Daoy (cell line): ENCODE measurements around the gene NECTIN1. TPM values are rescaled to one million over a fixed set of nuclear protein-coding genes. Genes with fewer than 3 reads are reported as not detected.
A peak's percentile ranks its signal among the peaks of the same experiment; 100 is the strongest.

Experiments
- DNase-seq: peaks from one replicate; pipeline ENCODE4 v3.0.0-alpha.2; 2015; ENCODE audit warnings: low read depth
- total RNA-seq: library from RNA; depleted of rRNA; stranded (reverse); fragments of >200 nt; shearing (Covaris generic); gene quantifications from 2 replicates; pipeline ENCODE4 v1.2.3, GENCODE V29; 2014

The NECTIN1 gene
- total RNA-seq, 1 experiment from 2014 or later = 4.1 TPM

GRCh38 chr11:119712459-119713358 lies 16.3 kb downstream of the NECTIN1 start:
- DNase-seq = no peak

GRCh38 chr11:119712006-119712405 lies 17.0 kb downstream of the NECTIN1 start:
- no peak for DNase-seq

- no peak for DNase-seq
Observed at GRCh38 chr11:119711476-119711875, 17.5 kb downstream of the NECTIN1 start.

- no peak for DNase-seq
Observed at GRCh38 chr11:119710417-119710816, 18.6 kb downstream of the NECTIN1 start.

GRCh38 chr11:119709638-119710346 lies 19.2 kb downstream of the NECTIN1 start:
- peak; percentile 32 for DNase-seq

GRCh38 chr11:119709171-119709570 lies 19.8 kb downstream of the NECTIN1 start:
- no peak for DNase-seq

- DNase-seq = no peak
Observed at GRCh38 chr11:119708384-119708783, 20.6 kb downstream of the NECTIN1 start.

- DNase-seq = no peak
Observed at GRCh38 chr11:119706887-119707286, 22.1 kb downstream of the NECTIN1 start.

GRCh38 chr11:119706029-119706428 lies 23.0 kb downstream of the NECTIN1 start:
- no peak for DNase-seq

GRCh38 chr11:119705362-119705761 lies 23.6 kb downstream of the NECTIN1 start:
- no peak for DNase-seq

- DNase-seq = no peak
Observed at GRCh38 chr11:119704849-119705248, 24.2 kb downstream of the NECTIN1 start.

GRCh38 chr11:119701591-119702549 lies 27.1 kb downstream of the NECTIN1 start:
- no peak for DNase-seq

GRCh38 chr11:119700536-119701346 lies 28.3 kb downstream of the NECTIN1 start:
- no peak for DNase-seq

GRCh38 chr11:119700030-119700429 lies 29.0 kb downstream of the NECTIN1 start:
- DNase-seq = no peak

- DNase-seq = no peak
Observed at GRCh38 chr11:119699227-119699626, 29.8 kb downstream of the NECTIN1 start.

- no peak for DNase-seq
Observed at GRCh38 chr11:119697882-119698281, 31.1 kb downstream of the NECTIN1 start.

GRCh38 chr11:119697445-119697844 lies 31.6 kb downstream of the NECTIN1 start:
- DNase-seq = no peak

GRCh38 chr11:119696378-119697222 lies 32.4 kb downstream of the NECTIN1 start:
- no peak for DNase-seq

GRCh38 chr11:119694334-119694733 lies 34.7 kb downstream of the NECTIN1 start:
- no peak for DNase-seq

- no peak for DNase-seq
Observed at GRCh38 chr11:119693253-119693815, 35.7 kb downstream of the NECTIN1 start.
